BLaER1 (cell line): ENCODE measurements around the gene SLC29A3.
A peak's percentile ranks its signal among the peaks of the same experiment; 100 is the strongest.
"Not testable (repeated sequence)": the region's sequence is repeated elsewhere in the genome, so short reads cannot be mapped to it uniquely, and the experiment has no call there.

Experiments
- H3K27ac ChIP-seq: shearing (Covaris generic); formaldehyde crosslinking; 2 replicates; pipeline ENCODE4 v1.8.1; 2022
- H3K27me3 ChIP-seq: shearing (Covaris generic); formaldehyde crosslinking; 2 replicates; pipeline ENCODE4 v1.8.1; 2022
- H3K36me3 ChIP-seq: shearing (Covaris generic); formaldehyde crosslinking; 2 replicates; pipeline ENCODE4 v1.8.1; 2022
- H3K4me1 ChIP-seq: shearing (Covaris generic); formaldehyde crosslinking; 2 replicates; pipeline ENCODE4 v1.8.1; 2022
- H3K4me2 ChIP-seq: shearing (Covaris generic); formaldehyde crosslinking; 2 replicates; pipeline ENCODE4 v1.8.1; 2022
- H3K4me3 ChIP-seq: shearing (Covaris generic); formaldehyde crosslinking; 2 replicates; pipeline ENCODE4 v1.8.1; 2022
- H3K9ac ChIP-seq: shearing (Covaris generic); formaldehyde crosslinking; 2 replicates; pipeline ENCODE4 v1.8.1; 2022
- H3K9me3 ChIP-seq: shearing (Covaris generic); formaldehyde crosslinking; 2 replicates; pipeline ENCODE4 v1.8.1; 2022
- H4K20me1 ChIP-seq: shearing (Covaris generic); formaldehyde crosslinking; 2 replicates; pipeline ENCODE4 v1.8.1; 2022
- Cebpa-rat ChIP-seq: shearing (Covaris generic); IDR thresholded peaks from 2 replicates; pipeline ENCODE4 v1.8.1; 2022

Gene SLC29A3

DNA sequence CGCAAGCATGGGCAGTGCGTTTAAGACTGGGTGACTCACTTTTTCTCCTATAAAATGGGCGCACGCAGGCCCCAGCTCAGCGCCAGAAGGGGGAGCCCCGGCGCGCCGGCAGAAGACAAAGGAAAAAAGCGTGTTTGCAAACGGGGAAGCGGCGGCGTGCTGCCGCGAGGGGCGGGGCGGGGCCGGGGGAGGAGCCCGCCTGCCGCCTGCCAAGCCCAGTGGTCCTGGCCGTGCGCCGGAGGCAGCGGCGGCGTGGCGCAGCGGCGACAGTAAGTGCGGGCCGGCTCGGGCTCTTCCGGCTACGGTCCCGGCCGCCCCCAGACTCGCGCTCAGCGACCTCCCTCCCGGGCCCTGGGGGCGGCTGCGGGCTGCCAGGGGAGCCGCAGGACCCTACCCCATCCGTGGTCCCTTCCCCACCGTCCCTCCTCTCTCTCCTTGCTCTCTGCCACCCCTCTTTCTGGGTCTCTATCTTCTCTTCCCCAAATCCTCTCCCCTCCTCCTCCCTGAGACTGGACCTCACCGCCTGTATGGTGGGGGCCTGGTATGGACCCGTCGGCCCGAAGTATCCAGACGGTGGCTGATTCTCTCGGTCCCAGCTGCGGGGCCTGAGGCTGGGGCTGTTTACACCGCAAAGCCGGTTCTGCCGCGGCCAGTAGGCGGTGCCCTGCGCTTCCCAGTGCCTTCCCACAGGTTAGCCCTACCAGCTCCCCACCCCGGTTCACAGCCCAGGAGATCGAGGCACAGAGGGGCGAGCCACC is at the start of gene SLC29A3:
TSS of gene SLC29A3 (plus strand) at position 218 of the 758 bp plus-strand sequence. CDS start at position 269, 51 bp downstream.
- TF ChIP-seq Cebpa-rat: no peak
- no peaks in the 10 kb centered on the region for H3K9me3 ChIP-seq
- H3K27me3 ChIP-seq: no peaks in the 10 kb centered on the region
- H3K36me3 ChIP-seq: peaks cover 20% of the 10 kb centered on the region
- H3K4me2 ChIP-seq: peak within 1 kb of the TSS; percentile 87
- H3K27ac ChIP-seq: peak within 1 kb of the TSS; percentile 86
- H3K4me3 ChIP-seq: peak within 1 kb of the TSS; percentile 87
- peak within 1 kb of the TSS; percentile 87 for H3K9ac ChIP-seq
- H3K4me1 ChIP-seq: peaks cover 61% of the 10 kb centered on the region
- H4K20me1 ChIP-seq: peaks cover 11% of the 10 kb centered on the region

DNA sequence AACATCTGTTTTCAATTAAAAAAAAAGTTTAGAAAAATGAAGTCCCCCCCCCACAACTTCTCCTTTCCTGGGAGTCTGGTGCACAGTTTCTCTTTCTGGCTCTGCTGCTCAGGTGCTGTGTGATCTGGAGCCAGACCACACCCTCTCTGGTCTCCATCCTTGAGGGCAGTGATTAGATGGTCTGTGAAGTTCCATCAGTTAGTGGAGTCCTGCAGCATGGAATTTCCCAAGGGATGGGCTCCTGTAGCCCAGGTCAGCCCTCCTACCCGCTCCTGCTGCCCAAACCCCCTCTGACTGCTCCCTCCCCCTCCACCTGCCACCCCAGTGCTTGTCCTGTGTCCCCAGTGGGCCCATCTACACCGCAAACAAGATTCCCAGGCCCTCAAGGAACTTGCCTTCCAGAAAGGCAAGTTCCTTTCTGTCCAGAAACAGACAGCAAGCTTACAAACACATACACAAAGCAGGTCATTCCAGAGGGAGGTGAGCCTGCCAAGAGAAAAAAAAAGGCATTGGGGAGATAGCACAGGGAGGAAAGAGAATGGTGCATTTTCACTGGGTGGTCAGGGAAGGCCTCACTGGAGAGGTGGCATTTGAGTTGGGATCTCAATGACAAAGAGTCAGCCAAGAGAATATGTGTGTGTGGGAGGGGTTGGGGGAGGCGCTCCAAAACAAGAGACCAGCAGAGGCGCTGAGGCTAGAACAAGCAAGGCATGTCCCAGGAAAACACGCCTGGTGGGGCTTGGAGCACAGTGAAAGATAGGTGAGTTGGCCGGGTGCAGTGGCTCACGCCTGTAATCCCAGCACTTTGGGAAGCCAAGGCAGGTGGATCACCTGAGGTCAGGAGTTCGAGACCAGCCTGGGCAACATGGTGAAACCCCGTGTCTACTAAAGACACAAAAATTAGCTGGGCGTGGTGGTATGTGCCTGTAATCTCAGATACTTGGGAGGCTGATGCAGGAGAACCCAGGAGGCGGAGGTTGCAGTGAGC is 49.5 kb upstream of the SLC29A3 start:
- Histone ChIP-seq H4K20me1 (no peaks in the 10 kb centered on the region), H3K27me3 (no peaks in the 10 kb centered on the region), H3K9me3 (no peaks in the 10 kb centered on the region), H3K4me2 (no peak overlapping the region), H3K4me3 (no peak overlapping the region), H3K4me1 (peaks cover 68% of the 10 kb centered on the region), H3K9ac (no peak overlapping the region), H3K27ac (no peak overlapping the region), H3K36me3 (no peaks in the 10 kb centered on the region)
- no peak for TF ChIP-seq Cebpa-rat

DNA sequence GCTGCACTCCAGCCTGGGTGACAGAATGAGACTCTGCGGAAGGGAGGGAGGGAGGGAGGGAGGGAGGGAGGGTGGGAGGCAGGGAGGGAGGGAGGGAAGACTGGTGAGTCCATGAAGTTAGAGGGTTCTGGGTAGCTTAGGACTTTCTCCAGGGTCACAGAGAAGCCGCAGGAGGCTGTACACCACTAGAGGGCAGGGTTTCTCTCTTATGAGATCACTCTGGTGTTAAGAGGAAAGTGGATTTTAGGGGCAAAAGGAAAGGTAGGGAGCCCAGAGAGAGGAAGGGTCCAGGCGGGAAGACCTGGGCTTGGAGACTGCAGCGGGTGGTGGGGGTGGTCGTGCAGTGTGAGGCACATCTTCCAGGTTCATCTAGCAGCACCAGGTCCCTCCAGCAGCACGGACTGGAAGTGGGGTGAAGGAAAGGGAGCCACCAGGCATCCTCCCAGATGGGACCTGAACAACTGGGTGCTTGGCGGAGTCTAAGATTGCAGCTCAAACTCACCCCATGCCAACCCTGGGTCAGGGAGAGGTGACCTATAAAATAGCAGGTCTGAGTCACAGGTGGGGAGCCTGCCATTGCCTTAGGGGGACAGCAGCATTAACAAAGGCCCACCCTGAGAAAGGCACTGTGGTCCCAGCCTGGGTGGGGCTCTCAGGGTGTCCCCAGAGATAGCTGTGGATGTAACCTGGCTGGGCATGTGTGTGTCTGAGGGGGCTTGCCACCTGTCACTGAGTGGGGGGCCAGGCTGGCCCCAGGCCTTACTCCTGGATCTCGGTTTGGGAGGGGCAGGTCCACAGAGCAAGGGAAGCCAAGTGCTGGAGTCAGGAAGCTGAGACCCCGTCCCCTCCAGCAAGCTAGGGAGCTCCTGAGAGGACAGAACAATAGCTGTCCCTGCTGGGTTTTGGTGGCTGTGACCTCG is 48.5 kb upstream of the SLC29A3 start:
- no peak for TF ChIP-seq Cebpa-rat
- H3K36me3 ChIP-seq: no peaks in the 10 kb centered on the region
- H3K9ac ChIP-seq: no peak overlapping the region
- H4K20me1 ChIP-seq: no peaks in the 10 kb centered on the region
- H3K27me3 ChIP-seq: no peaks in the 10 kb centered on the region
- H3K27ac ChIP-seq: peak overlapping the region; percentile 18; the same call in 1 of the 2 replicates
- H3K4me3 ChIP-seq: no peak overlapping the region
- H3K9me3 ChIP-seq: no peaks in the 10 kb centered on the region
- peak overlapping the region; percentile 30; the same call in 1 of the 2 replicates for H3K4me2 ChIP-seq
- peaks cover 68% of the 10 kb centered on the region for H3K4me1 ChIP-seq

DNA sequence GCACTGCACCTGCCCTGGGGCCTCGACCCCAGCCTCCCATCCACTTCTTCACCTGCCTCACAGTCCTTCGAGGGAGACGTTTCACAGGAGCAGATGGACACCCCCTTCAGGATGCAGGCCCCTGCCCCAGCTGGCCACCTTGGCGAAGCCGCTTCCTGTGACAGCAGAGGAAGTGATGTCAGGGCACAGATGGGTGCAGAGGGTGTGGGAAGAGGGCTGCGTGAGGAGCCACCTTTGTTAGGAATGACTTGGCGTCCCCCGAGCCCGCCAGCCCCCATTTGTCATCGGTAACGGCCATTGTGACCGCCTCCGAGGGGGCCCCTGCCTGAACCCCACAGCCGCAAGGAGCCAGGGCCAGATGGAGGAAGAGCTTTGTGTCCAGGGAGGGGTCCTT is 47.4 kb upstream of the SLC29A3 start:
- no peak overlapping the region for H3K4me3 ChIP-seq
- no peaks in the 10 kb centered on the region for H3K9me3 ChIP-seq
- peaks cover 58% of the 10 kb centered on the region for H3K4me1 ChIP-seq
- H3K9ac ChIP-seq: peak overlapping the region; percentile 42; the same call in 1 of the 2 replicates
- H3K4me2 ChIP-seq: peak overlapping the region; percentile 66
- H3K27me3 ChIP-seq: no peaks in the 10 kb centered on the region
- H4K20me1 ChIP-seq: no peaks in the 10 kb centered on the region
- H3K36me3 ChIP-seq: no peaks in the 10 kb centered on the region
- TF ChIP-seq Cebpa-rat: no peak
- H3K27ac ChIP-seq: peak overlapping the region; percentile 47

DNA sequence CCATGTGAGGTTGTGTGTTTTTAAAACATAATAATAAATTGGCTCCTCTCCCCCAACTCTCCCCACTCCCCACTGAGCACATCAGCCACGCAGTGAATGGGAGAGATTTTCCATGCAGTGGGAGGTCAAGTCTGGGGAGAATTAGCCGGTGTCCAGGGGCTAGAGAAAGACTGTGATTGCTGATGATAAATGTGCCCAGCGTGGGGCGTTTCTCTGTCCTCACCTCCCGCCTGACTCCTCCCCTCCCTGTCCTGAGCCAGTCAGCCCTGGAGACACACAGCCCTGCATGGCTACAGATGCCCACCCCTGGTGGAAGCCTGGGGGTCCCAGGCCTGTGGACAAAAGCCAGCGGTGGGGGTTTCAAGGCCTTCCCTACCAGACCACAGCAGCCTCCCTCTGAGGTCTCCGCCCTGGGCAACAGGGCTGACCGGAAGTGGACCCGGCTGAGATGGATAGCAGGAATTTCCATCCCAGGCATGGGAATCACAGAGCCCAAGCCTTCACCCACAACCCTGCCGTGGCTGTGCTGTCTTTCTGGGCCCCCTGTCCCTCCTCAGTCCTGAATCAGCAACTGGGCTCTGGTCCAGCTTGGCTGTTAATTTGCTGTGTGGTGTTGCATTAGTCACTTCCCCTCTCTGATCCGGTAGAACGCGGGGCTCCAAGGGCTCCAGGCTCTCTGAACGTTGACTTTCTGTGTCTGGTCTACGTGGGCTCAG is 46.8 kb upstream of the SLC29A3 start:
- no peak for TF ChIP-seq Cebpa-rat

DNA sequence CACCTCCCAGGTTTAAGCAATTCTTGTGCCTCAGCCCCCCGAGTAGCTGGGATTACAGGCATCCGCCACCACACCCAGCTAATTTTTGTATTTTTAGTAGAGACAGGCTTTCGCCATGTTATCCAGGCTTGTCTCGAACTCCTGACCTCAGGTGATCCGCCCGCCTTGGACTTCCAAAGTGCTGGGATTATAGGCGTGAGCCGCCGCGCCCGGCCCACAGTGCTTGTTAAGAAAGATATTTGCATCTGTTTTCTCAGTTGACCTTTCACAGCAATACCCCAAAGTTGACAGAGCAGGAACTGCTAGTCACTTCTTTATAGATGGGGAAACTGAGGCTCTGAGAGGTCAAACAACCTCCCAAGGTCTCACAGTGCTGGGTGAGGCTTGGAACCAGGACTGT is 46.1 kb upstream of the SLC29A3 start:
- H3K4me1 ChIP-seq: peaks cover 48% of the 10 kb centered on the region
- not testable (repeated sequence) for H3K9me3 ChIP-seq, H3K27me3 ChIP-seq, H3K27ac ChIP-seq, H3K36me3 ChIP-seq, H4K20me1 ChIP-seq, H3K9ac ChIP-seq, H3K4me2 ChIP-seq, H3K4me3 ChIP-seq

More for the DNA sequence above, 46.8 kb upstream of the SLC29A3 start:
- Histone ChIP-seq H3K4me1 (peaks cover 52% of the 10 kb centered on the region), H3K27me3 (no peaks in the 10 kb centered on the region), H3K4me3 (no peak overlapping the region), H3K27ac (peak overlapping the region; percentile 47), H3K4me2 (peak overlapping the region; percentile 66), H4K20me1 (no peaks in the 10 kb centered on the region), H3K36me3 (no peaks in the 10 kb centered on the region), H3K9me3 (no peaks in the 10 kb centered on the region), H3K9ac (0 out of 2 replicates have a peak overlapping the region, but pooled peaks have one; percentile 42)

DNA sequence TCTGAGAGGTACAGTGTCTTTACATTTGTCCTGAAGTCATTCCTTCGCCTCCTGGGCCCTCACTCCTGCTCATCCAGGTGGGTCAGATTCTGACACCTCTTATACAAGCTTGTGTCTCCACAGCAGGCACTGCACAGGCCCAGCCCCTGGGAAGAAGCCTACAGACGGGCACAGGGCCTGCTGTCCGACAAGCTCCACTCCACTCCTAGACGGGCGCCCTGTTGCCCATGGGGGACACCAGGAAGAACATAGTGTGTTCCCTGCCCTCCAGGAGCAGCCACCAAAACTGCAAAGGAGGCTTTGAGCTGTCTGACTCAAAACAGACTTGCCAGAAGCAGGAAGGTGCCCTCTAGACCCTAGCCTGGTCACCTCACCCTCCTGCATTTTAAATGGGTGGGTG is 45.6 kb upstream of the SLC29A3 start:
- Histone ChIP-seq H3K4me2 (no peak overlapping the region), H3K27me3 (no peaks in the 10 kb centered on the region), H3K4me1 (peaks cover 48% of the 10 kb centered on the region), H4K20me1 (no peaks in the 10 kb centered on the region), H3K9ac (no peak overlapping the region), H3K27ac (no peak overlapping the region), H3K36me3 (no peaks in the 10 kb centered on the region), H3K9me3 (no peaks in the 10 kb centered on the region), H3K4me3 (no peak overlapping the region)
- no peak for TF ChIP-seq Cebpa-rat

DNA sequence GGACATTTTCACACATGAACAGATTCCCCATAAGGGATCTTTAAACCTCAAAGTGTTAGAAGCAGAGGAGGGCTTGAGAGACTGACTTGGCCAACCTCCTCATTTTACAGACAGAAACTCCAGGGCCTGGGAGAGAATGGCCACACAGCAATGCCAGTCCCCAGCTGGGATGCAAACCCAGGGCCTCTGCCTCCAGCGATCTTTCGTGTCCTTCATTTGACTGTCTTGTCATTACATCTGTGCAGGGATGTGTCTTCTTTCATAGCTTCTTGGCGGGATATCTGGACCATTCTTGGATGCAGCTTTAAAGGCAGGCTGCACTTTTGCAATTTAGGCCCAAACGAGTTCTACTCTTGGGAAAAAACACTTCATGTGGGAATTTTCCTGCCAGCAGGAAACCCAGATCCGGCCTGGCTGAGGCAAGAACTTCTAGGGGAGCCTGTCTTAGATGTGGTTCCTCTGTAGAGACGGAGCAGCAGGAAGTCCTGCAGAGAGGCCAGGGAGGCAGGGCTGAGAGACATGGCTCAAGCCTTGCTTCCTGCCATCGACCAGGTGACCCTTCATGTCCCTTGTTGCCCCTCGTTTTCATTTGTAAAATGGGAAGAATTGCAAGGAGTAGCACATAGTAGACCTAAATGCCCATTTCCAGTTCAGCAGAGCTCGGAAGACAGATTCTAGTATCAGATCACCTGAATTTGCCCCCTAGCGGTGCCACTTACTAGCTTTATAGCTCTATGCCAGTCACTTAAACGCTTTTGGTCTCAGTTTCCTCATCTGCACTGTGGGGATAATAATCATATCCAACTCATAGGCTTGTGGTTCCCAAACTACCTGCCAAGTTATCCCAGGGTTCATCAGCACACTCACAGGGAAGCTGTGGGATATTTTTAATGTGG is 43.9 kb upstream of the SLC29A3 start:
- Histone ChIP-seq H3K4me2 (peak overlapping the region; percentile 22; the same call in 1 of the 2 replicates), H3K4me1 (peaks cover 60% of the 10 kb centered on the region)
- no peak for TF ChIP-seq Cebpa-rat

More for the DNA sequence above, 43.9 kb upstream of the SLC29A3 start:
- H3K36me3 ChIP-seq: no peaks in the 10 kb centered on the region
- no peaks in the 10 kb centered on the region for H3K9me3 ChIP-seq
- no peak overlapping the region for H3K4me3 ChIP-seq
- H3K27ac ChIP-seq: no peak overlapping the region
- no peaks in the 10 kb centered on the region for H4K20me1 ChIP-seq
- no peaks in the 10 kb centered on the region for H3K27me3 ChIP-seq
- H3K9ac ChIP-seq: no peak overlapping the region
